B cell (primary cell): Measurements from ENCODE around the gene FAM83G. TPM values are rescaled to one million over a fixed set of nuclear protein-coding genes. Genes with fewer than 3 reads are reported as not detected.

Experiments used
- ATAC-seq: fragments of 200-7000 bp; cut with Tn5 transposase; one replicate; pipeline ENCODE4 v1.10.0; 2021; ENCODE audit warnings: low read depth, mild to moderate bottlenecking, moderate number of reproducible peaks, moderate library complexity
- CTCF ChIA-PET: fragments of 350-600 bp; sonication (Branson Sonifier 250); formaldehyde crosslinking; loops from one replicate; lab custom pipeline; 2021; ENCODE audit warnings: antibody characterized with exemption, inconsistent platforms; lab: Charles Lee
- POLR2A ChIA-PET: fragments of 350-600 bp; sonication (Branson Sonifier 250); formaldehyde crosslinking; loops from one replicate; lab custom pipeline; 2021; ENCODE audit warnings: antibody characterized with exemption; lab: Charles Lee
- DNase-seq: peaks from one replicate; pipeline ENCODE4 v3.0.0; 2013
- H2AFZ ChIP-seq: 2 replicates; pipeline ENCODE4 v1.6.1; 2012; ENCODE audit warnings: mild to moderate bottlenecking, low read depth, low read length; ENCODE audit not compliant: insufficient read depth, poor library complexity, severe bottlenecking
- H3K27ac ChIP-seq, 2 donors: 1 replicate in 1 of 2; 2 replicates in 1 of 2; pipeline ENCODE4 v1.5.1; 2012 to 2013; ENCODE audit warnings: low read length in 2 of 2, mild to moderate bottlenecking in 2 of 2, moderate library complexity in 1 of 2
- H3K27me3 ChIP-seq, 4 experiments: fragments of 200-600 bp in 1 of 4; sonication (generic) in 1 of 4; replicated peaks in 1 of 4; 1 replicate in 2 of 4; 2 replicates in 2 of 4; pipeline versions ENCODE4 v1.6.1 to v1.7.0; 2013 to 2016; ENCODE audit warnings: low read length in 3 of 4, mild to moderate bottlenecking in 2 of 4, mixed read lengths in 1 of 4, moderate library complexity in 1 of 4; ENCODE audit not compliant: insufficient read depth in 4 of 4, control insufficient read depth in 3 of 4; ENCODE audit errors: control extremely low read depth in 1 of 4
- H3K36me3 ChIP-seq, 2 experiments: replicated peaks in 1 of 2; 1 replicate in 1 of 2; 2 replicates in 1 of 2; pipeline versions ENCODE4 v1.6.1 to v1.7.1; 2013; ENCODE audit warnings: low read length in 1 of 2; ENCODE audit not compliant: insufficient read depth in 2 of 2, control insufficient read depth in 1 of 2; ENCODE audit errors: control extremely low read depth in 1 of 2, extremely low read depth in 1 of 2
- H3K4me1 ChIP-seq, 2 donors: fragments of 200-600 bp in 1 of 2; sonication (generic) in 1 of 2; 1 replicate in 1 of 2; 2 replicates in 1 of 2; pipeline versions ENCODE4 v1.5.1 to v1.6.1; 2013 to 2017; ENCODE audit warnings: low read length in 2 of 2; ENCODE audit not compliant: control insufficient read depth in 2 of 2, insufficient read depth in 2 of 2
- H3K4me2 ChIP-seq: replicated peaks from 2 replicates; pipeline ENCODE3; 2012; ENCODE audit warnings: mild to moderate bottlenecking, low read depth, low read length; ENCODE audit not compliant: poor library complexity, severe bottlenecking
- H3K4me3 ChIP-seq, 5 experiments: fragments of 200-600 bp in 1 of 5; sonication (generic) in 1 of 5; 1 replicate in 3 of 5; 2 replicates in 2 of 5; pipeline versions ENCODE4 v1.5.1 to v1.7.0; 2011 to 2016; ENCODE audit warnings: low read length in 4 of 5, mild to moderate bottlenecking in 4 of 5, low read depth in 2 of 5, control low read depth in 1 of 5, moderate library complexity in 1 of 5; ENCODE audit not compliant: insufficient read depth in 1 of 5; ENCODE audit errors: control extremely low read depth in 1 of 5, extremely low read depth in 1 of 5
- H3K79me2 ChIP-seq: fragments of 200-600 bp; sonication (generic); one replicate; pipeline ENCODE4 v1.6.0; 2016; ENCODE audit warnings: low read length; ENCODE audit not compliant: control insufficient read depth, insufficient read depth
- H3K9ac ChIP-seq: fragments of 200-600 bp; sonication (generic); 2 replicates; pipeline ENCODE4 v1.6.1; 2017; ENCODE audit warnings: mild to moderate bottlenecking, low read length, moderate library complexity
- H3K9me3 ChIP-seq, 3 donors: one replicate each; pipeline versions ENCODE4 v1.6.1 to v1.7.1; 2013; ENCODE audit warnings: low read length in 2 of 3; ENCODE audit not compliant: control insufficient read depth in 2 of 3, insufficient read depth in 1 of 3; ENCODE audit errors: control extremely low read depth in 1 of 3
- H4K20me1 ChIP-seq: 2 replicates; pipeline ENCODE4 v1.6.0; 2012; ENCODE audit warnings: mild to moderate bottlenecking, low read length; ENCODE audit not compliant: insufficient read depth, control insufficient read depth, poor library complexity, severe bottlenecking
- H3K27ac Mint-ChIP-seq: one replicate; pipeline ENCODE4 v1.8.0; 2021; ENCODE audit warnings: mixed read lengths
- H3K27me3 Mint-ChIP-seq: one replicate; pipeline ENCODE4 v1.8.0; 2021; ENCODE audit warnings: mixed read lengths
- H3K4me1 Mint-ChIP-seq: one replicate; pipeline ENCODE4 v1.8.0; 2021; ENCODE audit warnings: mixed read lengths
- H3K4me3 Mint-ChIP-seq: one replicate; pipeline ENCODE4 v1.8.0; 2021; ENCODE audit warnings: mixed read lengths
- H3K9me3 Mint-ChIP-seq: one replicate; pipeline ENCODE4 v1.8.0; 2022; ENCODE audit warnings: mixed read lengths; ENCODE audit not compliant: insufficient read depth
- CTCF ChIP-seq: fragments of 200-600 bp; IDR thresholded peaks from one replicate; pipeline ENCODE4 v1.8.0; 2022; ENCODE audit warnings: antibody characterized with exemption, mild to moderate bottlenecking
- EZH2 ChIP-seq: IDR thresholded peaks from 2 replicates; pipeline ENCODE4 v1.6.1; 2012; ENCODE audit warnings: borderline replicate concordance, low read depth, mild to moderate bottlenecking, moderate library complexity, low read length; ENCODE audit not compliant: insufficient read depth, poor library complexity, severe bottlenecking
- WGBS: methylation state at CpG from one replicate; pipeline ENCODE4 v1.1.5; 2013; ENCODE audit warnings: missing lambda C conversion rate; ENCODE audit not compliant: insufficient coverage; 5-methylcytosine and 5-hydroxymethylcytosine counted together
- intact Hi-C: fragments of 100-400 bp; cut with micrococcal nuclease; formaldehyde crosslinking; loops from one replicate; pipeline ENCODE4 v1.10.0; 2022
- polyA plus RNA-seq: library from polyadenylated mRNA; depleted of rRNA; stranded (reverse); fragments of >200 nt; gene quantifications from 2 replicates; pipeline ENCODE4 v1.2.3, GENCODE V29; 2012
- total RNA-seq, 2 donors: library from RNA; stranded (reverse); fragments of 120-200 nt in 1 of 2; gene quantifications; 1 replicate in 1 of 2; 2 replicates in 1 of 2; pipeline versions ENCODE4 v1.2.3 to v1.2.4, GENCODE V29; 2013 to 2022

The FAM83G gene
- total and polyA plus RNA-seq, 2 donors (not counting 1 experiment from before 2014, with no cell fraction given), result 4.7 to 14.3 TPM

GRCh38 chr17:18968945-18969887 is 35.3 kb downstream of the FAM83G start:
- Histone ChIP-seq H2AFZ (no peak overlapping the region), H3K27me3 (no peaks in the 10 kb centered on the region), H3K27ac (no peak overlapping the region), H4K20me1 (no peaks in the 10 kb centered on the region), H3K4me3 (no peak overlapping the region), H3K9me3 (no peaks in the 10 kb centered on the region), H3K4me1 (no peaks in the 10 kb centered on the region), H3K4me2 (no peak overlapping the region), H3K79me2 (no peaks in the 10 kb centered on the region), H3K9ac (no peak overlapping the region), H3K36me3 (peaks cover 0 to 13% of the 10 kb centered on the region in 2 experiments)
- Mint-ChIP-seq H3K9me3 (no peaks in the 10 kb centered on the region), H3K27ac (no peak overlapping the region), H3K27me3 (no peaks in the 10 kb centered on the region), H3K4me1 (no peaks in the 10 kb centered on the region), H3K4me3 (no peak overlapping the region)
- no peak for TF ChIP-seq EZH2
- TF ChIP-seq CTCF, result no peak
- ATAC-seq (no peak), DNase-seq (no peak)
- ChIA-PET POLR2A (no interaction called here), CTCF (interaction anchor here (1.5 kb wide), 1 partner anchor 8 kb away, joined by 7 read pairs; no protein-coding TSS in a partner anchor)
- intact Hi-C loops, result no loop called here
- WGBS, result 59% methylated on average over 18 of the region's 23 CpGs

- intact Hi-C loops, result no loop called here
- Mint-ChIP-seq H3K27ac (no peak overlapping the region), H3K27me3 (no peaks in the 10 kb centered on the region), H3K4me3 (no peak overlapping the region), H3K9me3 (no peaks in the 10 kb centered on the region), H3K4me1 (no peaks in the 10 kb centered on the region)
- Histone ChIP-seq H3K4me2 (no peak overlapping the region), H3K9me3 (no peaks in the 10 kb centered on the region), H3K4me3 (no peak overlapping the region), H3K36me3 (peaks cover 0 to 13% of the 10 kb centered on the region in 2 experiments), H4K20me1 (no peaks in the 10 kb centered on the region), H3K4me1 (no peaks in the 10 kb centered on the region), H3K79me2 (no peaks in the 10 kb centered on the region), H3K27ac (no peak overlapping the region), H2AFZ (no peak overlapping the region), H3K9ac (no peak overlapping the region), H3K27me3 (no peaks in the 10 kb centered on the region)
- no peak for ATAC-seq
- CTCF ChIA-PET, result no interaction called here
- WGBS, result 59% methylated on average over 4 of the region's 4 CpGs
- TF ChIP-seq EZH2 (no peak), CTCF (no peak)
- POLR2A ChIA-PET, result no interaction called here
- no peak for DNase-seq
These were observed 36.2 kb downstream of the FAM83G start for GRCh38 chr17:18968345-18968744.
